SK-N-MC (cell line): ENCODE results near the gene HLA-DQA2.
"Not testable (repeated sequence)": the region's sequence is repeated elsewhere in the genome, so short reads cannot be mapped to it uniquely, and the experiment has no call there.

Experiments
- DNase-seq: peaks from one replicate; pipeline ENCODE4 v3.0.0-alpha.2; 2011; ENCODE audit warnings: low read depth, low spot score
- H3K27ac ChIP-seq: fragments of 200-600 bp; sonication (generic); 2 replicates; pipeline ENCODE4 v1.5.1; 2016; ENCODE audit warnings: mixed run types
- H3K36me3 ChIP-seq: fragments of 200-600 bp; sonication (generic); 2 replicates; pipeline ENCODE4 v1.6.1; 2017; ENCODE audit warnings: antibody characterized with exemption, low read length, mixed read lengths; ENCODE audit not compliant: insufficient read depth
- H3K4me3 ChIP-seq: fragments of 200-600 bp; sonication (generic); 2 replicates; pipeline ENCODE4 v1.5.1; 2016
- H3K9ac ChIP-seq: fragments of 200-600 bp; sonication (generic); 2 replicates; pipeline ENCODE4 v1.8.0; 2017; ENCODE audit warnings: mixed run types, mixed read lengths; ENCODE audit not compliant: insufficient read length
- H3K9me3 ChIP-seq: fragments of 200-600 bp; sonication (generic); 2 replicates; pipeline ENCODE4 v1.6.1; 2017; ENCODE audit warnings: low read depth, mild to moderate bottlenecking, antibody characterized with exemption, low read length, moderate library complexity, mixed read lengths
- EZH2 ChIP-seq: fragments of 200-600 bp; sonication (generic); IDR thresholded peaks from one replicate; pipeline ENCODE4 v1.6.1; 2017; ENCODE audit warnings: antibody characterized with exemption
- FOXP2 ChIP-seq: optimal IDR thresholded peaks from 2 replicates; pipeline ENCODE3; 2011; ENCODE audit warnings: mild to moderate bottlenecking, moderate library complexity; ENCODE audit not compliant: insufficient read depth; ENCODE audit errors: extremely low read length, control extremely low read depth
- POLR2AphosphoS5 ChIP-seq: IDR thresholded peaks from 2 replicates; pipeline ENCODE4 v1.6.1; 2012; ENCODE audit warnings: mild to moderate bottlenecking, low read depth, low read length, borderline replicate concordance

HLA-DQA2 gene

DNA sequence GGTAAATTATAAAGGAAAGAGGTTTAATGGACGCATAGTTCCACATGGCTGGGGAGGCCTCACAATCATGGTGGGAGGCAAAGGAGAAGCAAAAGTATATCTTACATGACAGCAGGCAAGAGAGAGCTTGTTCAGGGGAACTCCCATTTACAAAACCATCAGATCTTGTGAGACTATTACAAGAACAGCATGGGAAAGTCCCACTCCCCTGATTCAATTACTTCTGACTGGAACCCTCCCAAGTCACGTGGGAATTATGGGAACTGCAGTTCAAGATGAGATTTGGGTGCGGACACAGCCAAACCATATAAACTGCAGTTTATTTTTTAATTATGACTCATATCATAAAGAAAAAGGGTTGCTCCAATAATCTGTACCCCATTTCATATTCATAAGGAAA is 22.3 kb upstream of the HLA-DQA2 start:
- H3K4me3 ChIP-seq: no peak overlapping the region
- H3K9ac ChIP-seq: no peak overlapping the region
- no peak for DNase-seq
- H3K36me3 ChIP-seq: no peaks in the 10 kb centered on the region
- no peak overlapping the region for H3K27ac ChIP-seq
- H3K9me3 ChIP-seq: no peaks in the 10 kb centered on the region
- no peak for TF ChIP-seq FOXP2
- no peak for TF ChIP-seq EZH2
- no peak for TF ChIP-seq POLR2AphosphoS5

DNA sequence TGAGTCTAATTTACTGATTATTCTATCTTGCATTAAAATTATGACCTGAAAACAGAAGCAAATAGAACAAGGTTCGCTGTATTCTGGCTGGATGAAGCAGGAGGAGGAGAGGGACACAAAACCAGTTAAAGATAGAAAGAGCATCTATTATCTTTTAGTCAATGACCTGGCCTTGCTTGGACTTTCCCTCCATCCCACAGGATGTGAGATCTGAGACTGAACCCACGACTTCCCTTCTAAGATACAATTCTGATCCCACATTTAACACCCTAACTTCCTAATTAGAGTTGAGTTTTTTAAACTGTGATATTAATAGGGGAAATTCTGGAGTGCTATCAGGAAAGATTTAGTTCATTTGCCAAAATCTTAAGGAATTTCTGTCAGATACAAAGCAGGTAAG is 3.1 kb upstream of the HLA-DQA2 start:
- DNase-seq: no peak
- no peaks in the 10 kb centered on the region for H3K9me3 ChIP-seq
- H3K9ac ChIP-seq: no peak overlapping the region
- no peak overlapping the region for H3K4me3 ChIP-seq
- no peaks in the 10 kb centered on the region for H3K36me3 ChIP-seq
- H3K27ac ChIP-seq: no peak overlapping the region
- TF ChIP-seq EZH2 (no peak), FOXP2 (no peak), POLR2AphosphoS5 (no peak)

DNA sequence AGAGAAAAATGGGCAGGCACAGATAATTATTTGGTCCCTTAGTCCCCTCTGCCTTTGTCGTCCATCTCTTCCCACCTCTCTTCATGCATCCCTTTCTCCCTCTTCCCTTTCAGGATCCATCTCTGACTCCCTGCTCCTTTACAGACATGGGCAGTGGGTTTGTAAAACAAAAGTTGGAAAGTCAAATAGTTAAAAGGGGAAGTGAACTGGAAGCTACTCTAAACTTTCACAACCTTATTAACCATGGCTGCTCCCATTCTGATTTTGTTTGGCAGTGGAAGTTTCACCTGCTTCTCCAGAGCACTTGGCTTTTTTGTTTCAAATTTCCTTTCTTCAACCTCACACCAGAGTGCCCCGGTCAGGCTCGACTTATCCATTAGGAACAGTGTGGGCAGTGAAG is 1.2 kb downstream of the HLA-DQA2 start:
- no peak for TF ChIP-seq POLR2AphosphoS5
- TF ChIP-seq FOXP2: no peak
- no peak for TF ChIP-seq EZH2
- Histone ChIP-seq H3K36me3 (no peaks in the 10 kb centered on the region), H3K4me3 (no peak overlapping the region), H3K9me3 (no peaks in the 10 kb centered on the region), H3K27ac (no peak overlapping the region), H3K9ac (no peak overlapping the region)
- DNase-seq: no peak

- Histone ChIP-seq H3K9ac (no peak overlapping the region), H3K27ac (no peak overlapping the region), H3K36me3 (no peaks in the 10 kb centered on the region), H3K4me3 (no peak overlapping the region), H3K9me3 (no peaks in the 10 kb centered on the region)
- no peak for DNase-seq
- TF ChIP-seq POLR2AphosphoS5 (no peak), EZH2 (no peak), FOXP2 (no peak)
These were observed 3.6 kb downstream of the HLA-DQA2 start for GRCh38 chr6:32744776-32745175.

GRCh38 chr6:32745649-32746048 is 4.5 kb downstream of the HLA-DQA2 start:
- H3K9ac ChIP-seq, H3K9me3 ChIP-seq, H3K4me3 ChIP-seq, DNase-seq, H3K36me3 ChIP-seq, H3K27ac ChIP-seq: not testable (repeated sequence)

DNA sequence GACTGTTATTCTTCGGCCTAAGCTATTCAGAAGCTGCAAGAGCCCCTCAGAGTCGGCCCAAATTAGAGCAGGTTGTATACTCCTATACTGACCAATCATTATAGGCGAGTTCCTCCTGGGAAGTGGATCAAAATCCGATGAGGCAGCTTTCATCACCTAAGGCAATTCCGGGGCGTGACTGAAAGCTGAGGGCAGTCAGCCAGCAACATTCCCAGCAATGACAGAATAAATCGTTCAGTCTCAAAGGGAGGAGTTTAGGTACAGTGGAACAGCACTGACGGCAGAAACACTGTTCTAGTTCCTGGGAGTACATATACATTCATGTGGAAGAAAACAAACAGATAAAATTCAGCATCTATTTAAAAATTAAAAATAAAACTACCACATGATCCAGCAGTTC is 11.4 kb downstream of the HLA-DQA2 start:
- Histone ChIP-seq H3K9me3 (no peaks in the 10 kb centered on the region), H3K27ac (peak overlapping the region; percentile 59), H3K4me3 (peak overlapping the region; percentile 68), H3K9ac (peak overlapping the region; percentile 39), H3K36me3 (no peaks in the 10 kb centered on the region)
- DNase-seq: peak; percentile 59
- TF ChIP-seq POLR2AphosphoS5 (no peak), FOXP2 (no peak), EZH2 (no peak)

DNA sequence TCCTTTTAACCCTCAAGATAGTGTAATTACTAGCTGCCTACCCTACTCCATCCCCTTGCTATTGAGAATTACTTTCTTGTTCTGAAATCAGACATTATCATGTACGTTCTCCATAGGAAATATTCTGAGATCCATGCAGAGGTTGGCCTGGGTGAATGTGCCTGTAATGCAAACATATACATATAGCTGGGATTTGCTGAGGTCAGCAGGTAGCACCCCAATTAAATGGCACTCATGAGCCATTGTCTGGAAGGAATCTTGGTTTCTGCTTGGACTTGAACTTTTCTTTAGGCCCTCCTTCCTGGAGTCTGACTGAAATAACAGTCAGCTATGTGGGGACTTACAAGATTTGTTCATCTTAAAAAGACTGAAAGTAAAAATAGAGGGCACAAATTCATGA is 18.5 kb downstream of the HLA-DQA2 start:
- TF ChIP-seq POLR2AphosphoS5: no peak
- TF ChIP-seq EZH2: no peak
- TF ChIP-seq FOXP2: no peak
- Histone ChIP-seq H3K4me3 (no peak overlapping the region), H3K36me3 (no peaks in the 10 kb centered on the region), H3K9ac (no peak overlapping the region), H3K27ac (no peak overlapping the region), H3K9me3 (no peaks in the 10 kb centered on the region)
- no peak for DNase-seq

GRCh38 chr6:32761072-32761471 is 19.9 kb downstream of the HLA-DQA2 start:
- H3K9me3 ChIP-seq: no peaks in the 10 kb centered on the region
- TF ChIP-seq FOXP2 (no peak), EZH2 (no peak), POLR2AphosphoS5 (no peak)
- no peak overlapping the region for H3K4me3 ChIP-seq
- DNase-seq: no peak
- H3K36me3 ChIP-seq: no peaks in the 10 kb centered on the region
- no peak overlapping the region for H3K27ac ChIP-seq
- H3K9ac ChIP-seq: no peak overlapping the region

DNA sequence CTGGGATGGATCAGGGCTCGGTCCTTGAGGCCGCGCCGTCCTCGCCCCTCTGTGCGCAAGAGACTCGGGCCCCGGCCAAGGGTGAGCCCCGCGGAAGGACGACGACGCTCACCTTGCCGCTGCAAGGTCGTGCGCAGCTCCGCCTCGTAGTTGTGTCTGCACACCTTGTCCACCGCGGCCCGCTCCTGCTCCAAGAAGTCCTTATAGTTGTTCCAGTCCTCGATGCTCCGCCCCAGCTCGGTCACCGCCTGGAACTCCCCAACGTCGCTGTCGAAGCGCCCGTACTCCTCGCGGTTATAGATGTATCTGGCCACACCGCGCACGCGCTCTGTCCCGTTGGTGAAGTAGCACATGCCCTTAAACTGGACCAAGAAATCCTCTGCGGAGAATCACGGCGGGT is 20.4 kb downstream of the HLA-DQA2 start:
- Histone ChIP-seq H3K4me3 (no peak overlapping the region), H3K27ac (no peak overlapping the region), H3K36me3 (no peaks in the 10 kb centered on the region), H3K9ac (no peak overlapping the region), H3K9me3 (no peaks in the 10 kb centered on the region)
- no peak for DNase-seq
- TF ChIP-seq POLR2AphosphoS5: no peak
- no peak for TF ChIP-seq EZH2
- TF ChIP-seq FOXP2: no peak
